ENCODE results near the gene ESYT1. TPM values are rescaled to one million over a fixed set of nuclear protein-coding genes. Genes with fewer than 3 reads are reported as not detected.
A peak's percentile ranks its signal among the peaks of the same experiment; 100 is the strongest.

Gene ESYT1, protein sequence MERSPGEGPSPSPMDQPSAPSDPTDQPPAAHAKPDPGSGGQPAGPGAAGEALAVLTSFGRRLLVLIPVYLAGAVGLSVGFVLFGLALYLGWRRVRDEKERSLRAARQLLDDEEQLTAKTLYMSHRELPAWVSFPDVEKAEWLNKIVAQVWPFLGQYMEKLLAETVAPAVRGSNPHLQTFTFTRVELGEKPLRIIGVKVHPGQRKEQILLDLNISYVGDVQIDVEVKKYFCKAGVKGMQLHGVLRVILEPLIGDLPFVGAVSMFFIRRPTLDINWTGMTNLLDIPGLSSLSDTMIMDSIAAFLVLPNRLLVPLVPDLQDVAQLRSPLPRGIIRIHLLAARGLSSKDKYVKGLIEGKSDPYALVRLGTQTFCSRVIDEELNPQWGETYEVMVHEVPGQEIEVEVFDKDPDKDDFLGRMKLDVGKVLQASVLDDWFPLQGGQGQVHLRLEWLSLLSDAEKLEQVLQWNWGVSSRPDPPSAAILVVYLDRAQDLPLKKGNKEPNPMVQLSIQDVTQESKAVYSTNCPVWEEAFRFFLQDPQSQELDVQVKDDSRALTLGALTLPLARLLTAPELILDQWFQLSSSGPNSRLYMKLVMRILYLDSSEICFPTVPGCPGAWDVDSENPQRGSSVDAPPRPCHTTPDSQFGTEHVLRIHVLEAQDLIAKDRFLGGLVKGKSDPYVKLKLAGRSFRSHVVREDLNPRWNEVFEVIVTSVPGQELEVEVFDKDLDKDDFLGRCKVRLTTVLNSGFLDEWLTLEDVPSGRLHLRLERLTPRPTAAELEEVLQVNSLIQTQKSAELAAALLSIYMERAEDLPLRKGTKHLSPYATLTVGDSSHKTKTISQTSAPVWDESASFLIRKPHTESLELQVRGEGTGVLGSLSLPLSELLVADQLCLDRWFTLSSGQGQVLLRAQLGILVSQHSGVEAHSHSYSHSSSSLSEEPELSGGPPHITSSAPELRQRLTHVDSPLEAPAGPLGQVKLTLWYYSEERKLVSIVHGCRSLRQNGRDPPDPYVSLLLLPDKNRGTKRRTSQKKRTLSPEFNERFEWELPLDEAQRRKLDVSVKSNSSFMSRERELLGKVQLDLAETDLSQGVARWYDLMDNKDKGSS
- total RNA-seq: 384 and 464 TPM in 2 replicates

DNA sequence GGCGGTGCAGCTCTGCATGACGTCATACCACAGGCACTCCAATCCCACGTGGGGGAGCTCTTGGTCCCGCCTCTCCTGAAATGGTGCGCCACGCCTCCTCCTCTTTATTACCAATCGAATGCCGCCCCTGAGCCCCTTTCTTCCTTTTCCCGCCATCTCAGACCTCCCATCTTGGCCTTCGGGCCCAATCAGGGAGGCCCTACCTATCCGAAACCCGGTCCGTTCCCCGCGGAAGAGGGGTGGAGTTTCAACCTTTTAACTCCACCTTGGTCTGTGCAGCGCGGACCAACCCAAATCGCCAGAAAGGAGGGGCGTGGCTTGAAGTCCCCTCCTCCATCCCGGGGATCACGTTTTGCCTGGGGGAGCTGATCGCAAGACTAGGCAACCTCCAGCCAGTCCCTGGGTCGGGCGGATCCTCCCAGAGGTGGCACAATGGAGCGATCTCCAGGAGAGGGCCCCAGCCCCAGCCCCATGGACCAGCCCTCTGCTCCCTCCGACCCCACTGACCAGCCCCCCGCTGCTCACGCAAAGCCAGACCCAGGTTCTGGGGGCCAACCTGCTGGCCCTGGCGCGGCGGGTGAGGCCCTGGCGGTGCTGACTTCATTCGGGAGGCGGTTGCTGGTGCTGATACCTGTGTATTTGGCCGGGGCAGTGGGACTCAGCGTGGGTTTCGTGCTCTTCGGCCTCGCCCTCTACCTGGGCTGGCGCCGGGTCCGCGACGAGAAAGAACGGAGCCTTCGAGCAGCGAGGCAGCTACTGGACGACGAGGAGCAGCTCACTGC, at the start of gene ESYT1:
TSS of gene ESYT1 (plus strand) at position 380 of the 782 bp plus-strand sequence. CDS start at position 433, 53 bp downstream.
- peak within 1 kb of the TSS; percentile 79 for H3K4me3 ChIP-seq (ENCODE audit: low read depth, low read length)
- TF ChIP-seq, protein P1, sequence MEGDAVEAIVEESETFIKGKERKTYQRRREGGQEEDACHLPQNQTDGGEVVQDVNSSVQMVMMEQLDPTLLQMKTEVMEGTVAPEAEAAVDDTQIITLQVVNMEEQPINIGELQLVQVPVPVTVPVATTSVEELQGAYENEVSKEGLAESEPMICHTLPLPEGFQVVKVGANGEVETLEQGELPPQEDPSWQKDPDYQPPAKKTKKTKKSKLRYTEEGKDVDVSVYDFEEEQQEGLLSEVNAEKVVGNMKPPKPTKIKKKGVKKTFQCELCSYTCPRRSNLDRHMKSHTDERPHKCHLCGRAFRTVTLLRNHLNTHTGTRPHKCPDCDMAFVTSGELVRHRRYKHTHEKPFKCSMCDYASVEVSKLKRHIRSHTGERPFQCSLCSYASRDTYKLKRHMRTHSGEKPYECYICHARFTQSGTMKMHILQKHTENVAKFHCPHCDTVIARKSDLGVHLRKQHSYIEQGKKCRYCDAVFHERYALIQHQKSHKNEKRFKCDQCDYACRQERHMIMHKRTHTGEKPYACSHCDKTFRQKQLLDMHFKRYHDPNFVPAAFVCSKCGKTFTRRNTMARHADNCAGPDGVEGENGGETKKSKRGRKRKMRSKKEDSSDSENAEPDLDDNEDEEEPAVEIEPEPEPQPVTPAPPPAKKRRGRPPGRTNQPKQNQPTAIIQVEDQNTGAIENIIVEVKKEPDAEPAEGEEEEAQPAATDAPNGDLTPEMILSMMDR (conservative IDR thresholded peaks at IDR 0.05; ENCODE audit: low read depth, low read length): no peak
- DNase-seq (ENCODE audit: low read depth): peak; percentile 96

DNA sequence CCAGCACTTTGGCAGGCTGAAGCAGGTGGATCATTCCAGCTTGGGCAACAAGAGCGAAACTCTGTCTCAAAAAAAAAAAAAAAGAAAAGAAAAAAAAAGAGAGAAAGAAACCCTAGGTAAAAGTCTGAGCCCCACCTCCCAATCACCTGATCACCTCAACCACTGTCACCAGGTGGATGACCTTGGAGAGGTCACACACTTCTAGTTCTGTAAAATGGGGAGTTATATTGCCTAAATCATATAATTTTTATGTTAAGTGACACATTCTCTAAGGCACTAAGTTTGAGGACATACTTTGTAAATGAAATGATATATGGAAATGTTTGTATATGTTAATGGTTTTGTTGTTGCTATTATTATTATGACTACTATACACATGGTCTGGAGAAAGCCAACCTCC, 49.6 kb upstream of the ESYT1 start:
- no peak overlapping the region for H3K4me3 ChIP-seq (ENCODE audit: low read depth, low read length)
- TF ChIP-seq, protein P1 (conservative IDR thresholded peaks at IDR 0.05; ENCODE audit: low read depth, low read length): no peak
- no peak for DNase-seq (ENCODE audit: low read depth)

DNA sequence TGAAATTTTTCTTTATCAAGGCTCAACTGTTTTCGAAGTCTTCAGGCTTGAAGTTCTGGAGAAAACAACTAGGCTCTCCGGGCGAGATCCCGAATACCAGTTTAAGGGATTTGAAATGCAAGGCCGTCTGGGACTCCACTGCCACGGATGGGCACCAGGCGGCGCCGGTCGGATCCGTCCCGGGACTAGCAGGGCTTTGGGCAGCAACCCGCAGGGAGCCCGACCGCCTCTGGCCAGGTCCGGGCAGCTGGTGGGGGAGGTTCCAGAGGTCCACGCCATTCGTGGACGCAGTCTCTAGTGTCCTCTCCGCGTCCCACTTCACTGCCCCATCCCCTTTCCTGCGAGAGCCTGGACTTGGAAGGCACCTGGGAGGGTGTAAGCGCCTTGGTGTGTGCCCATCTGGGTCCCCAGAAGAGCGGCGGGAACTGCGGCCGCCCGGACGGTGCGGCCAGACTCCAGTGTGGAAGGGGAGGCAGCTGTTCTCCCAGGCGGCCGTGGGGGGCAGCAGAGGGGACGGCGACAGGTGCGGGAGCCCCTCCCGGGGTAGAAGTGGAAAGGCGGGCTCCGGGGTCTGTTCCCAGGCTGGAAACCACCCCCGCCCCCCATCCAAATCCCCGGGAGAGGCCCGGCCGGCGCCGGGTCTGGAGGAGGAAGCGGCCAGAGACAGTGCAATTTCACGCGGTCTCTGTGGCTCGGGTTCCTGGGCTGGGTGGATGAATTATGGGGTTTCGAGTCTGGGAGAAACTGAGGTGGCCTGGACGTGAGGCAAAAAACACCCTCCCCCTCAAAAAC, 48.9 kb upstream of the ESYT1 start:
- DNase-seq (ENCODE audit: low read depth): no peak
- peak overlapping the region; percentile 85 for H3K4me3 ChIP-seq (ENCODE audit: low read depth, low read length)
- TF ChIP-seq, protein P1 (conservative IDR thresholded peaks at IDR 0.05; ENCODE audit: low read depth, low read length): peak; percentile 77

DNA sequence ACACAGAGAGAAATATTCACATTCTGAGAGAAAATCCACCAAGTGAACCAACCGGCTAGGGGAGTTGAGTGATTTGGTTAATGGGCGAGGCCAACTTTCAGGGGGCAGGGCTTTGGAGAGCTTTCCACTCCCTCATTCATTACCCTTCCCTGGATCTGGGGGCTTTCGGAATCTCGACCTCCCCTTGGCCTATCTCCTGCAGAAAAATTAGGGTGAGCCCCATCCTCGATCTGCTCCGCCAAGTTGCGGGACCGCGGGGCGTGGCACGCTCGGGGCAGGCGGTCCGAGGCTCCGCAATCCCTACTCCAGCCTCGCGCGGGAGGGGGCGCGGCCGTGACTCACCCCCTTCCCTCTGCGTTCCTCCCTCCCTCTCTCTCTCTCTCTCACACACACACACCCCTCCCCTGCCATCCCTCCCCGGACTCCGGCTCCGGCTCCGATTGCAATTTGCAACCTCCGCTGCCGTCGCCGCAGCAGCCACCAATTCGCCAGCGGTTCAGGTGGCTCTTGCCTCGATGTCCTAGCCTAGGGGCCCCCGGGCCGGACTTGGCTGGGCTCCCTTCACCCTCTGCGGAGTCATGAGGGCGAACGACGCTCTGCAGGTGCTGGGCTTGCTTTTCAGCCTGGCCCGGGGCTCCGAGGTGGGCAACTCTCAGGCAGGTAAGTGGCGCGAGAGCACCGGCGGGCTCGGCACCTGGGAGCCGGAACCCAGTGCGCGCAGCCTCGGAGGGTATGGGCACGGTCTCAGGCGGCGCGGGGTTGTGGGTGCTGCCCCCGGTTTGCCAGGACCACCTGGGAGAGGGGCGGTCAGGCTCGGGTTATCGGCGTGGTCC, 48.1 kb upstream of the ESYT1 start, which contains the start of gene ERBB3:
TSS of gene ERBB3 (plus strand) at position 443 of the 833 bp plus-strand sequence. CDS start at position 579, 136 bp downstream.
- TF ChIP-seq, protein P1 (conservative IDR thresholded peaks at IDR 0.05; ENCODE audit: low read depth, low read length): no peak
- H3K4me3 ChIP-seq (ENCODE audit: low read depth, low read length): peak within 1 kb of the TSS; percentile 85
- DNase-seq (ENCODE audit: low read depth): no peak

DNA sequence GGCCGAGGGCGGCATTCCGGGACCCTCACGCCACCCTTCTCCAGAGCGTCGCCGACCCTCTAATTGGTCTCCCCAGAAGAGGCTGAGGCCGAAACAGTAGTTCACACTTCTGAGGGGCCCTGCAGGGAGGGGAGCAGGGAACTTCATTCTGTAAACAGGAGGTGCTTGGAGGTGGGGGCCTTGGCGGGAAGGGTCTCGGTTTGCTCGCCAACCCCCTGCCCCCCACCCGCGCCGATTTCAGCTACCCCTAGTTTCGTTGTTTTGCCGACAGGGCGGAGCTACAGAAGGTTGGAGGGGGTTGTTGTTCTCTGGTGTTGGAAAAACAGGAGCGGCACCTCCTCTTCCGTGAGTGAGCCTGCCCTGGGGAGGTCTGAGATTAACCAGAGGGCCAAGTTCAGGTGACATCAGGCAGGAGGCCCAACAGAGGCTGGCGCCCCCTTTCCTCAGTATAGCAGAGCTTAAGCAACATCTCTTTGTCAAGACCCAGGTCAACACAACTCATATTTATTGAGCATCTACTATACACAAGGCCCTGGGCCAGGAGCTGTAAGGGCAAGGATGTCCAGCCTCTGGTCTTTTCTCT, 47.4 kb upstream of the ESYT1 start:
- DNase-seq (ENCODE audit: low read depth): no peak
- TF ChIP-seq, protein P1 (conservative IDR thresholded peaks at IDR 0.05; ENCODE audit: low read depth, low read length): peak; percentile 23
- peak overlapping the region; percentile 85 for H3K4me3 ChIP-seq (ENCODE audit: low read depth, low read length)

All from epithelial cell of proximal tubule (primary cell).